NB4 (cell line): ENCODE data around the gene ULK3.

ENCODE experiments used
- MYC ChIP-seq: IDR thresholded peaks from 2 replicates; pipeline ENCODE4 v1.6.1; 2011; ENCODE audit warnings: low read depth, low read length
- POLR2A ChIP-seq: IDR thresholded peaks from 2 replicates; pipeline ENCODE4 v1.6.1; 2011; ENCODE audit warnings: mild to moderate bottlenecking; ENCODE audit not compliant: insufficient read length; ENCODE audit errors: extremely low read depth
- TF ChIP-seq, protein P1 (sequence below): IDR thresholded peaks from one replicate; pipeline ENCODE4 v1.5.1; 2012; ENCODE audit warnings: low read depth, low read length
- TF ChIP-seq, protein P2 (sequence below): IDR thresholded peaks from 2 replicates; pipeline ENCODE4 v1.6.1; 2011; ENCODE audit warnings: low read depth, low read length

DNA sequence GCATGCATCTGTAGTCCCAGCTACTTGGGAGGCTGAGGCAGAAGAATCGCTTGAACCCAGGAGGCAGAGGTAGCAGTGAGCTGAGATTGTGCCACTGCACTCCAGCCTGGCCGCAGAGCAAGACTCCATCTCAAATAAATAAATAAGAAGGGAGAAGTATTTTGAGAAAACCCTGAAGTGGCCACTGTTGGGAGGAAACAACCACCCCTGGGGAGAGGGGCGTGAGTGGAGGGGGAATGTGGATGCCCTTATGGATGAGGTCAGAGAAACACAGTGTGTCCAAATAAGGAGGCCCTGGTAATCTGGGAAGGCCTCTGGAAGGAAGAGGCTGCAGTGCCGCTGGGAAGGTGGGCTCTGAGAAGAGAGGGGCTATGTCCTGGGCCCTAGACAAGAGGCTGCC is 20.7 kb downstream of the ULK3 start:
- TF ChIP-seq, protein P1, sequence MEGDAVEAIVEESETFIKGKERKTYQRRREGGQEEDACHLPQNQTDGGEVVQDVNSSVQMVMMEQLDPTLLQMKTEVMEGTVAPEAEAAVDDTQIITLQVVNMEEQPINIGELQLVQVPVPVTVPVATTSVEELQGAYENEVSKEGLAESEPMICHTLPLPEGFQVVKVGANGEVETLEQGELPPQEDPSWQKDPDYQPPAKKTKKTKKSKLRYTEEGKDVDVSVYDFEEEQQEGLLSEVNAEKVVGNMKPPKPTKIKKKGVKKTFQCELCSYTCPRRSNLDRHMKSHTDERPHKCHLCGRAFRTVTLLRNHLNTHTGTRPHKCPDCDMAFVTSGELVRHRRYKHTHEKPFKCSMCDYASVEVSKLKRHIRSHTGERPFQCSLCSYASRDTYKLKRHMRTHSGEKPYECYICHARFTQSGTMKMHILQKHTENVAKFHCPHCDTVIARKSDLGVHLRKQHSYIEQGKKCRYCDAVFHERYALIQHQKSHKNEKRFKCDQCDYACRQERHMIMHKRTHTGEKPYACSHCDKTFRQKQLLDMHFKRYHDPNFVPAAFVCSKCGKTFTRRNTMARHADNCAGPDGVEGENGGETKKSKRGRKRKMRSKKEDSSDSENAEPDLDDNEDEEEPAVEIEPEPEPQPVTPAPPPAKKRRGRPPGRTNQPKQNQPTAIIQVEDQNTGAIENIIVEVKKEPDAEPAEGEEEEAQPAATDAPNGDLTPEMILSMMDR, result no peak
- TF ChIP-seq POLR2A, result no peak
- no peak for TF ChIP-seq MYC
- TF ChIP-seq, protein P2, sequence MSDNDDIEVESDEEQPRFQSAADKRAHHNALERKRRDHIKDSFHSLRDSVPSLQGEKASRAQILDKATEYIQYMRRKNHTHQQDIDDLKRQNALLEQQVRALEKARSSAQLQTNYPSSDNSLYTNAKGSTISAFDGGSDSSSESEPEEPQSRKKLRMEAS, result no peak
